Caco-2 (cell line): ENCODE data around the gene LPCAT3. TPM values are rescaled to one million over a fixed set of nuclear protein-coding genes. Genes with fewer than 3 reads are reported as not detected.

Experiments
- BruUV-seq: library from RNA; stranded (reverse); fragments of 400-500 nt; replicated peaks from 2 replicates; lab custom pipeline; 2021; lab: Mats Ljungman, UMichigan
- CTCF ChIA-PET: fragments of 300-600 bp; sonication (Branson Sonifier 250); formaldehyde crosslinking; loops from one replicate; lab custom pipeline; 2022; ENCODE audit warnings: antibody characterized with exemption; lab: Charles Lee
- POLR2A ChIA-PET: fragments of 300-600 bp; sonication (Branson Sonifier 250); formaldehyde crosslinking; loops from one replicate; lab custom pipeline; 2022; ENCODE audit warnings: antibody characterized with exemption; lab: Charles Lee
- DNase-seq, 2 experiments: peaks; one replicate each; pipeline versions ENCODE4 v3.0.0 to v3.0.0-alpha.2; 2020 to 2022
- H3K27me3 ChIP-seq: replicated peaks from 2 replicates; pipeline ENCODE4 v1.6.0; 2011; ENCODE audit warnings: low read length; ENCODE audit not compliant: control insufficient read depth, insufficient read depth
- H3K36me3 ChIP-seq: 2 replicates; pipeline ENCODE4 v1.5.1; 2011; ENCODE audit warnings: low read length; ENCODE audit not compliant: control insufficient read depth, insufficient read depth
- H3K4me1 ChIP-seq: fragments of 250-450 bp; sonication (Bioruptor Pico); 2 replicates; pipeline ENCODE4 v1.5.1; 2020; ENCODE audit warnings: mild to moderate bottlenecking
- H3K4me3 ChIP-seq: 2 replicates; pipeline ENCODE4 v1.5.1; 2011; ENCODE audit warnings: low read depth, mild to moderate bottlenecking, control low read depth, low read length
- H3K9me3 ChIP-seq: fragments of 250-450 bp; sonication (Bioruptor Pico); 2 replicates; pipeline ENCODE4 v1.5.1; 2020; ENCODE audit warnings: mild to moderate bottlenecking, moderate library complexity
- H3K27ac Mint-ChIP-seq: one replicate; pipeline ENCODE4 v1.8.0; 2022; ENCODE audit warnings: mixed read lengths; ENCODE audit not compliant: unreplicated experiment
- H3K27me3 Mint-ChIP-seq: one replicate; pipeline ENCODE4 v1.8.0; 2022; ENCODE audit warnings: mixed read lengths; ENCODE audit not compliant: insufficient read depth, unreplicated experiment
- H3K36me3 Mint-ChIP-seq: one replicate; pipeline ENCODE4 v1.8.0; 2022; ENCODE audit warnings: mild to moderate bottlenecking, mixed read lengths; ENCODE audit not compliant: insufficient read depth, unreplicated experiment
- H3K4me1 Mint-ChIP-seq: one replicate; pipeline ENCODE4 v1.8.0; 2022; ENCODE audit warnings: low read depth, mixed read lengths; ENCODE audit not compliant: unreplicated experiment
- H3K4me3 Mint-ChIP-seq: one replicate; pipeline ENCODE4 v1.8.0; 2022; ENCODE audit warnings: mild to moderate bottlenecking, moderate library complexity, mixed read lengths; ENCODE audit not compliant: unreplicated experiment
- H3K9me3 Mint-ChIP-seq: one replicate; pipeline ENCODE4 v1.8.0; 2022; ENCODE audit warnings: mixed read lengths; ENCODE audit not compliant: unreplicated experiment
- CTCF ChIP-seq, 2 experiments: fragments of 200-600 bp in 1 of 2; IDR thresholded peaks; 1 replicate in 1 of 2; 2 replicates in 1 of 2; pipeline versions ENCODE4 v1.5.1 to v1.8.0; 2011 to 2022; ENCODE audit warnings: antibody characterized with exemption in 1 of 2, control low read depth in 1 of 2, inconsistent platforms in 1 of 2, low read depth in 1 of 2, low read length in 1 of 2, mild to moderate bottlenecking in 1 of 2, moderate library complexity in 1 of 2; ENCODE audit not compliant: insufficient read depth in 1 of 2, severe bottlenecking in 1 of 2, unreplicated experiment in 1 of 2
- intact Hi-C: fragments of 100-400 bp; cut with micrococcal nuclease; formaldehyde crosslinking; loops from one replicate; pipeline ENCODE4 v1.10.0; 2022; ENCODE audit not compliant: unreplicated experiment
- total RNA-seq: library from RNA; stranded (reverse); gene quantifications from 2 replicates; pipeline ENCODE4 v1.2.3, GENCODE V29; 2022

The LPCAT3 gene
- total RNA-seq, 1 experiment from 2014 or later = 142 TPM

DNA sequence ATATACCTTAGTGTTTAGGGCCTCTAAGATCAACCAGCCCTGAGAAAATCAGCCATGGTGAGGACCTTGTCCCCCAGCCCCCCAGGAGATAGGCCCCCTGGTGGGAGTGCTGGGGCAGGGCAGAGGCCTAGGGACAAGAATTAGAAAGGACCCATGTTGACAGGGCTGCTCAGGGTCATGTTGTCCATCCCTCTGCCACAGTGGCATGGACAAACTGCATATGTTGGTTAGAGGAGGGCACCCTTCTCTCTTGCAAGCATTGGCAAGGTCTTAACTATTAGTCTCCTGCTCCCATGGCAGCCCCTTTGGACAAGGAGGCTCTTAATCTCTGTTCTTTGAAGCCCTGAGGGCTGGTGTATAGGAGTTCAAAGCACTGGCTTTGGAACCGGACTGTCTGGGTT, 67.9 kb downstream of the LPCAT3 start:
- Histone ChIP-seq H3K4me3 (no peak overlapping the region), H3K36me3 (no peaks in the 10 kb centered on the region), H3K4me1 (peaks cover 5% of the 10 kb centered on the region), H3K27me3 (no peaks in the 10 kb centered on the region), H3K9me3 (no peaks in the 10 kb centered on the region)
- ChIA-PET POLR2A (no interaction called here), CTCF (no interaction called here)
- TF ChIP-seq CTCF (IDR thresholded peaks at IDR 0.05; ENCODE audit: insufficient read depth in 1 of 2, low read depth in 1 of 2, low read length in 1 of 2, severe bottlenecking in 1 of 2, unreplicated experiment in 1 of 2) = peak; percentile 61 to 66
- Mint-ChIP-seq H3K27ac (no peak overlapping the region), H3K9me3 (no peaks in the 10 kb centered on the region), H3K36me3 (peaks cover 20% of the 10 kb centered on the region), H3K27me3 (no peaks in the 10 kb centered on the region), H3K4me3 (no peak overlapping the region), H3K4me1 (peaks cover 22% of the 10 kb centered on the region)
- no TSS peak for BruUV-seq
- DNase-seq = peak in 1 of 2 experiments; percentile 60
- intact Hi-C loops = no loop called here

DNA sequence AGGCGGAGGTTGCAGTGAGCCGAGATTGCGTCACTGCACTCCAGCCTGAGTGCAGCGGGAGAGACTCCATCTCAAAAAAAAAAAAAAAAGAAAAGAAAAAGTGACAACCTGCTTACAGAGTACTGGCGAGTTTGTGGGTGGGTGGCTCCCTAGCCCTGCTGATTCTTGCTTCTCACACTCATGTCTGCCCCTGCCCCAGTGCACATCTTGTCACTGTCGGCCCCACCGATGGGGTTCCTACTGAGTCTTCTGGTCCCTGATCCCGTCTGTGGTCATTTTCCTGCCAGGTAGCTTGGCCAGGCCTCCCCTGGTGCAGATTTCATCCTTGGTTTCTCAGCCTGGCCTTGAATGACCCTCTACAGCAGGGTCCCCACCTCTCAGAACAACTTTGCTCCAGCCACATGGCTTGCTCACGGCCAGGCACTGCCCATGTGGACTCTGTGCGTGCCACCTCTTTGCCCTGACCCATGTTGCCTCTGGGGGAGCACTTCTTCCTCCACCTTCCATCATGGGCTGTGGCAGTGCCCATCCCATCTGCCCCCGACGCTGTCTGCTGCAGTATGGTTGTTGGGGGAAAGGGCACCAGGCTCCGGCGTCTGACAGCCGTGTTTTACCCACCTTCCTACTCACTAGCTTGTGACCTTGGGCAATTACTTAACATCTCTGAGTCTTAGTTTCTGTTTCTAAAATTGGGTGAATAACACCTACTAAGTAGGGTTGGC, 69.2 kb downstream of the LPCAT3 start:
- H3K9me3 Mint-ChIP-seq = no peaks in the 10 kb centered on the region
- intact Hi-C loops = no loop called here
- no peaks in the 10 kb centered on the region for H3K36me3 ChIP-seq
- H3K4me3 ChIP-seq = no peak overlapping the region
- peaks cover 32% of the 10 kb centered on the region for H3K36me3 Mint-ChIP-seq
- POLR2A ChIA-PET = interaction anchor here (0.6 kb wide), 1 partner anchor 222 kb away, joined by 6 read pairs; no protein-coding TSS in a partner anchor
- CTCF ChIA-PET = interaction anchor here (0.5 to 1.0 kb wide), 2 partner anchors 11 to 145 kb away, joined by 3 read pairs; no protein-coding TSS in a partner anchor
- DNase-seq = no peak
- peaks cover 23% of the 10 kb centered on the region for H3K4me1 Mint-ChIP-seq
- TF ChIP-seq CTCF (IDR thresholded peaks at IDR 0.05; ENCODE audit: insufficient read depth in 1 of 2, low read depth in 1 of 2, low read length in 1 of 2, severe bottlenecking in 1 of 2, unreplicated experiment in 1 of 2) = no peak
- H3K9me3 ChIP-seq = no peaks in the 10 kb centered on the region
- H3K4me3 Mint-ChIP-seq = peak overlapping the region; percentile 8
- no peaks in the 10 kb centered on the region for H3K27me3 ChIP-seq
- H3K4me1 ChIP-seq = peaks cover 11% of the 10 kb centered on the region
- H3K27ac Mint-ChIP-seq = no peak overlapping the region
- H3K27me3 Mint-ChIP-seq = no peaks in the 10 kb centered on the region
- no TSS peak for BruUV-seq

DNA sequence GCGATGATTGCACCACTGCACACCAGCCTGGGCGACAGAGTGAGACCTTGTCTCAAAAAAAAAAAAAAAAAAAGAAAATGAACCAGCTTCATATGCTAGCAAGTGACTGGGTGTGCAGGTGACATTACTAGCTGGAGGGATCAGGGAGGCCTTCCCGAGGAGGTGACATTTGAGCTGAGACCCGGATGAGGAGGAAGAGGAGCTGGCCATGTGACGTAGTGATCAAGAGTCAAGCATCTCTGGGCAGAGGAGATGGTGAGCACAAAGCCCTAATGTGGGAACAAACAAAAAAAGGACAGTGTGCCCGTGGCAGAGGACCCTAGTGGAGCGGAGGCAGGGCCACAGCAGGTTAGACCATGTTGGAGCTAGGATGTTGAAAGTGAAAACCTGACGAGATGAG, 70.7 kb downstream of the LPCAT3 start:
- Mint-ChIP-seq H3K9me3 (no peaks in the 10 kb centered on the region), H3K4me3 (no peak overlapping the region), H3K36me3 (peaks cover 46% of the 10 kb centered on the region), H3K4me1 (peaks cover 34% of the 10 kb centered on the region), H3K27ac (no peak overlapping the region), H3K27me3 (peaks cover 4% of the 10 kb centered on the region)
- ChIA-PET POLR2A (interaction anchor here (2.7 to 5.2 kb wide), 3 partner anchors 15 to 161 kb away, joined by 17 to 237 read pairs (median 50); partner anchors contain the start of gene C1RL), CTCF (interaction anchor here (0.6 to 6.0 kb wide), 6 partner anchors 10 to 697 kb away, joined by 3 to 241 read pairs (median 8); partner anchors contain the start of gene SPSB2)
- Histone ChIP-seq H3K27me3 (no peaks in the 10 kb centered on the region), H3K9me3 (no peaks in the 10 kb centered on the region), H3K4me3 (peak overlapping the region; percentile 64), H3K36me3 (no peaks in the 10 kb centered on the region), H3K4me1 (peaks cover 18% of the 10 kb centered on the region)
- no TSS peak for BruUV-seq
- DNase-seq = no peak
- intact Hi-C loops = no loop called here
- no peak for TF ChIP-seq CTCF (IDR thresholded peaks at IDR 0.05; ENCODE audit: insufficient read depth in 1 of 2, low read depth in 1 of 2, low read length in 1 of 2, severe bottlenecking in 1 of 2, unreplicated experiment in 1 of 2)
